ENCODE data around the gene RHOG.
"Not testable (repeated sequence)": the region's sequence is repeated elsewhere in the genome, so short reads cannot be mapped to it uniquely, and the experiment has no call there.

The RHOG gene

GRCh38 chr11:3823303-3823702, 17.5 kb downstream of the RHOG start:
- peak; percentile 72 for DNase-seq
- in situ Hi-C loops (cut with HindIII; ENCODE audit: low pct_ligation_motif_present, low pct_unique_long_range_greater_than_20kb, low sequenced_read_pairs) = no loop called here

- no peak for DNase-seq
- in situ Hi-C loops (cut with HindIII; ENCODE audit: low pct_ligation_motif_present, low pct_unique_long_range_greater_than_20kb, low sequenced_read_pairs) = no loop called here
These were observed 18.4 kb downstream of the RHOG start for GRCh38 chr11:3822312-3822711.

GRCh38 chr11:3820971-3821370, 19.8 kb downstream of the RHOG start:
- in situ Hi-C loops (cut with HindIII; ENCODE audit: low pct_ligation_motif_present, low pct_unique_long_range_greater_than_20kb, low sequenced_read_pairs) = no loop called here
- DNase-seq = no peak

GRCh38 chr11:3817181-3817800, 23.5 kb downstream of the RHOG start:
- DNase-seq = no peak
- in situ Hi-C loops (cut with HindIII; ENCODE audit: low pct_ligation_motif_present, low pct_unique_long_range_greater_than_20kb, low sequenced_read_pairs) = no loop called here

- no peak for DNase-seq
- in situ Hi-C loops (cut with HindIII; ENCODE audit: low pct_ligation_motif_present, low pct_unique_long_range_greater_than_20kb, low sequenced_read_pairs) = no loop called here
These were observed 24.1 kb downstream of the RHOG start for GRCh38 chr11:3816673-3817072.

- in situ Hi-C loops (cut with HindIII; ENCODE audit: low pct_ligation_motif_present, low pct_unique_long_range_greater_than_20kb, low sequenced_read_pairs) = no loop called here
These were observed 24.9 kb downstream of the RHOG start for GRCh38 chr11:3815845-3816244.

GRCh38 chr11:3814832-3815231, 25.9 kb downstream of the RHOG start:
- DNase-seq; in situ Hi-C loops (cut with HindIII; ENCODE audit: low pct_ligation_motif_present, low pct_unique_long_range_greater_than_20kb, low sequenced_read_pairs): not testable (repeated sequence)

More at GRCh38 chr11:3815845-3816244, 24.9 kb downstream of the RHOG start:
- DNase-seq = no peak

GRCh38 chr11:3810951-3811350, 29.8 kb downstream of the RHOG start:
- in situ Hi-C loops (cut with HindIII; ENCODE audit: low pct_ligation_motif_present, low pct_unique_long_range_greater_than_20kb, low sequenced_read_pairs) = no loop called here
- no peak for DNase-seq

- in situ Hi-C loops (cut with HindIII; ENCODE audit: low pct_ligation_motif_present, low pct_unique_long_range_greater_than_20kb, low sequenced_read_pairs) = no loop called here
These were observed 30.3 kb downstream of the RHOG start for GRCh38 chr11:3810446-3810845.

GRCh38 chr11:3809624-3809928, 31.2 kb downstream of the RHOG start:
- in situ Hi-C loops (cut with HindIII; ENCODE audit: low pct_ligation_motif_present, low pct_unique_long_range_greater_than_20kb, low sequenced_read_pairs) = no loop called here
- no peak for DNase-seq

More at GRCh38 chr11:3810446-3810845, 30.3 kb downstream of the RHOG start:
- DNase-seq = no peak

GRCh38 chr11:3808861-3809623, 31.7 kb downstream of the RHOG start:
- in situ Hi-C loops (cut with HindIII; ENCODE audit: low pct_ligation_motif_present, low pct_unique_long_range_greater_than_20kb, low sequenced_read_pairs) = no loop called here
- DNase-seq = peak; percentile 62

GRCh38 chr11:3807909-3808860, 32.6 kb downstream of the RHOG start, which contains the start of gene PGAP2:
PGAP2 (plus strand) TSS chr11:3808560; CDS start chr11:3811260, 2,700 bp downstream.
- peak; percentile 69 for DNase-seq
- in situ Hi-C loops (cut with HindIII; ENCODE audit: low pct_ligation_motif_present, low pct_unique_long_range_greater_than_20kb, low sequenced_read_pairs) = no loop called here

GRCh38 chr11:3803726-3804495, 36.8 kb downstream of the RHOG start:
- in situ Hi-C loops (cut with HindIII; ENCODE audit: low pct_ligation_motif_present, low pct_unique_long_range_greater_than_20kb, low sequenced_read_pairs) = no loop called here
- DNase-seq = no peak

GRCh38 chr11:3802011-3802790, 38.6 kb downstream of the RHOG start:
- DNase-seq = peak; percentile 76
- in situ Hi-C loops (cut with HindIII; ENCODE audit: low pct_ligation_motif_present, low pct_unique_long_range_greater_than_20kb, low sequenced_read_pairs) = no loop called here

GRCh38 chr11:3799873-3800272, 40.9 kb downstream of the RHOG start:
- in situ Hi-C loops (cut with HindIII; ENCODE audit: low pct_ligation_motif_present, low pct_unique_long_range_greater_than_20kb, low sequenced_read_pairs) = no loop called here

GRCh38 chr11:3799143-3799542, 41.6 kb downstream of the RHOG start:
- DNase-seq = no peak
- in situ Hi-C loops (cut with HindIII; ENCODE audit: low pct_ligation_motif_present, low pct_unique_long_range_greater_than_20kb, low sequenced_read_pairs) = no loop called here

More at GRCh38 chr11:3799873-3800272, 40.9 kb downstream of the RHOG start:
- DNase-seq = no peak

GRCh38 chr11:3797329-3798090, 43.2 kb downstream of the RHOG start, which contains the start of gene NUP98:
NUP98 (minus strand) TSS chr11:3797554; CDS start chr11:3782117, 15,437 bp downstream.
- peak; percentile 98 for DNase-seq
- in situ Hi-C loops (cut with HindIII; ENCODE audit: low pct_ligation_motif_present, low pct_unique_long_range_greater_than_20kb, low sequenced_read_pairs) = no loop called here

All from ACHN (cell line).